ENCODE data around the gene RAP1B. TPM values are rescaled to one million over a fixed set of nuclear protein-coding genes. Genes with fewer than 3 reads are reported as not detected.

The RAP1B gene
- total and polyA plus RNA-seq, 2 experiments from 2014 or later = 275 to 353 TPM

DNA sequence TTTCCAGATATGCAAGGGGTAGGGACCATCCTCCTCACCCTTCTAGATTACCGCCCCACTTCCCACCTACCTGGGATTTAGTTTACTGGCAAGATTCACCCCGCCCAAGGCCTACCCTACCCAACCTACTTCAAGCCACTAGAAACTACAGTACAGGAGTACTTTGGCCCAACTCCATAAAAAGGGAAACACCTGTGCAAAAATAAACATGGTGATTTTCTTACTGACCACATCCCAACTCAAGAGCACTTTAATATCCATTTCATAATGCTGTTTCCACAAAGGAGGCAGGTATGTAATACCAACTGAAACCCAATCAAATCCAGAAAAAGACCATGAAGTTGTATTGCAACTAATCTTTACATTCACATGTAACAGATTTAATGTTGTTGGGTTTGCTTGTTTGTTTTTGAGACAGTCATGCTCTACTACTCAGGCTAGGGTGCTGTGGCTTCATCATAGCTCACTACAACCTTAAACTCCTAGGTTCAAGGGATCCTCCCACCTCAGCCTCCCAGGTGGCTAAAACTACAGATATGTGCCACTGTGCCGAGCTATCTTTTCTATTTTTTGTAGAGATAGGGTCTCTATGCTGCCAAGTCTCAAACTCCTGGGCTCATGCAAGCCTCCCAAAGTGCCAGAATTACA lies 41.7 kb upstream of the RAP1B start:
- H3K9ac ChIP-seq = no peak overlapping the region
- WGBS, 2 experiments (ENCODE audit: low coverage in 1 of 2, low lambda C conversion rate in 2 of 2, missing lambda C conversion rate in 2 of 2) = 94 to 100% methylated on average over 3 of the region's 3 CpGs

GRCh38 chr12:68572661-68573060 lies 38.0 kb upstream of the RAP1B start:
- H3K4me1 ChIP-seq (ENCODE audit: insufficient read depth) = peaks cover 9% of the 10 kb centered on the region; the same call in 1 of the 2 replicates
- H3K4me3 ChIP-seq = no peak overlapping the region
- H3K9me2 ChIP-seq (ENCODE audit: insufficient read depth) = no peaks in the 10 kb centered on the region
- no peak for TF ChIP-seq EZH2 (IDR thresholded peaks at IDR 0.05; ENCODE audit: insufficient read depth, poor library complexity, severe bottlenecking)
- TF ChIP-seq EZH2phosphoT487 (IDR thresholded peaks at IDR 0.05; ENCODE audit: insufficient read depth, low read depth) = no peak
- no peaks in the 10 kb centered on the region for H3K27me3 ChIP-seq (replicated peaks; ENCODE audit: insufficient read depth)
- H4K20me1 ChIP-seq (ENCODE audit: insufficient read depth) = no peaks in the 10 kb centered on the region
- 45 to 46% methylated on average over 2 of the region's 2 CpGs for WGBS, 2 experiments (ENCODE audit: low coverage in 1 of 2, low lambda C conversion rate in 2 of 2, missing lambda C conversion rate in 2 of 2)
- peak; percentile 31 for DNase-seq
- H3F3A ChIP-seq (ENCODE audit: insufficient read depth) = peaks cover 11% of the 10 kb centered on the region
- in situ Hi-C loops (cut with MboI) = no loop called here
- H3K9me3 ChIP-seq (ENCODE audit: low read depth) = no peaks in the 10 kb centered on the region
- H3K4me2 ChIP-seq (ENCODE audit: unreplicated experiment) = no peak overlapping the region
- H3K27ac ChIP-seq = no peak overlapping the region
- no peak overlapping the region for H3K9ac ChIP-seq
- H2AFZ ChIP-seq = no peak overlapping the region
- no peaks in the 10 kb centered on the region for H3K79me2 ChIP-seq (ENCODE audit: insufficient read depth)
- H3K36me3 ChIP-seq (ENCODE audit: low read depth) = no peaks in the 10 kb centered on the region

More for the DNA sequence above, 41.7 kb upstream of the RAP1B start:
- no peak overlapping the region for H2AFZ ChIP-seq
- H3K27ac ChIP-seq = no peak overlapping the region
- no peak overlapping the region for H3K4me2 ChIP-seq (ENCODE audit: unreplicated experiment)
- no peaks in the 10 kb centered on the region for H4K20me1 ChIP-seq (ENCODE audit: insufficient read depth)
- in situ Hi-C loops (cut with MboI) = no loop called here
- H3K4me3 ChIP-seq = no peak overlapping the region
- H3K27me3 ChIP-seq (replicated peaks; ENCODE audit: insufficient read depth) = no peaks in the 10 kb centered on the region
- peaks cover 26% of the 10 kb centered on the region for H3K4me1 ChIP-seq (ENCODE audit: insufficient read depth)
- DNase-seq = no peak
- no peaks in the 10 kb centered on the region for H3K79me2 ChIP-seq (ENCODE audit: insufficient read depth)
- no peaks in the 10 kb centered on the region for H3K9me3 ChIP-seq (ENCODE audit: low read depth)
- H3F3A ChIP-seq (ENCODE audit: insufficient read depth) = peaks cover 30% of the 10 kb centered on the region
- TF ChIP-seq EZH2 (IDR thresholded peaks at IDR 0.05; ENCODE audit: insufficient read depth, poor library complexity, severe bottlenecking) (no peak), EZH2phosphoT487 (IDR thresholded peaks at IDR 0.05; ENCODE audit: insufficient read depth, low read depth) (no peak)
- no peaks in the 10 kb centered on the region for H3K36me3 ChIP-seq (ENCODE audit: low read depth)
- no peaks in the 10 kb centered on the region for H3K9me2 ChIP-seq (ENCODE audit: insufficient read depth)

DNA sequence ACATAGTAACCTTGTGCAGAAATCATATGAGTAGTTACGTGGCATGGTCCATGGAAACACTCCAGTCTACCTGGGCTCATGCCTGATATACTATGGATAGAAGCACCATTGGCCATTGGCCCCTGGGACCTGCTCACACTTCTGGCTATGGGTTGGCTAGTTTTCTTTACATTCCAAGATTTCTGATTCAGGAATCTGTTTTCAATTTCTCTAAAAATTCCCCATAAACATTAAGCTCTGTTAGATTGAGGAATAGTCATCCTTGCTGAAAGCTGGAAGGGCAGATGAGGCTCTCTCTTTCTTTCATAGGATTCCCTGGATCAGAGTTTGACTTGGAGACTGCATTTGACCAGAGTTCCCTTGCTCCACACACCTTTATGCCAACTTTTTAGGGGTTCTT lies 37.3 kb upstream of the RAP1B start:
- no peaks in the 10 kb centered on the region for H3K9me3 ChIP-seq (ENCODE audit: low read depth)
- no peaks in the 10 kb centered on the region for H3K9me2 ChIP-seq (ENCODE audit: insufficient read depth)
- no peak for DNase-seq
- no peak overlapping the region for H3K9ac ChIP-seq
- no peak overlapping the region for H3K4me3 ChIP-seq
- 96 to 100% methylated on average over 1 of the region's 1 CpG for WGBS, 2 experiments (ENCODE audit: low coverage in 1 of 2, low lambda C conversion rate in 2 of 2, missing lambda C conversion rate in 2 of 2)
- no peaks in the 10 kb centered on the region for H4K20me1 ChIP-seq (ENCODE audit: insufficient read depth)
- no peak overlapping the region for H3K27ac ChIP-seq
- peaks cover 11% of the 10 kb centered on the region for H3F3A ChIP-seq (ENCODE audit: insufficient read depth)
- H3K27me3 ChIP-seq (replicated peaks; ENCODE audit: insufficient read depth) = no peaks in the 10 kb centered on the region
- no peak overlapping the region for H3K4me2 ChIP-seq (ENCODE audit: unreplicated experiment)
- TF ChIP-seq EZH2phosphoT487 (IDR thresholded peaks at IDR 0.05; ENCODE audit: insufficient read depth, low read depth) = no peak
- no peak for TF ChIP-seq EZH2 (IDR thresholded peaks at IDR 0.05; ENCODE audit: insufficient read depth, poor library complexity, severe bottlenecking)
- H3K79me2 ChIP-seq (ENCODE audit: insufficient read depth) = no peaks in the 10 kb centered on the region
- H3K4me1 ChIP-seq (ENCODE audit: insufficient read depth) = peaks cover 9% of the 10 kb centered on the region; the same call in 1 of the 2 replicates
- H3K36me3 ChIP-seq (ENCODE audit: low read depth) = no peaks in the 10 kb centered on the region
- in situ Hi-C loops (cut with MboI) = no loop called here
- no peak overlapping the region for H2AFZ ChIP-seq

DNA sequence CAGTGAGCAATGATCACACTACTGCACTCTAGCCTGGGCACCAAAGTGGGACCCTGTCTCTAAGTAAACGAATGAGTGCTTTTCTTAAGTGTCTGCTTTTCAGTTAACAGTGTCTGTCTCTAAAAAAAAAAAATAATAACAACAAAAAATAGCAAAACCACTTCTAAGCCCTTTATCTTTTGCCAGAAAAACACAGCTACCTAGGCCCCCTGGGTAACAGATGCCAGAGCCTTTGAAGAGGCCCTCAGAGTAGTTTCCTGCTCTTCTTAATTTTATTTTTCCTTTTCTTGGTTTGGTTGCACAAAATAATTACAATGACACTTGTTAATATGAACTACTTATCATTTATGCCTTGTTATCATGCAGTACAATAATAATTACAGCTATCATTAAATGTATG lies 32.8 kb upstream of the RAP1B start:
- Histone ChIP-seq H3K4me3 (no peak overlapping the region), H4K20me1 (ENCODE audit: insufficient read depth) (no peaks in the 10 kb centered on the region), H3K79me2 (ENCODE audit: insufficient read depth) (no peaks in the 10 kb centered on the region), H3K9ac (no peak overlapping the region), H3K27me3 (replicated peaks; ENCODE audit: insufficient read depth) (no peaks in the 10 kb centered on the region), H3K4me2 (ENCODE audit: unreplicated experiment) (no peak overlapping the region), H3K36me3 (ENCODE audit: low read depth) (no peaks in the 10 kb centered on the region), H2AFZ (no peak overlapping the region), H3K9me3 (ENCODE audit: low read depth) (no peaks in the 10 kb centered on the region), H3K27ac (no peak overlapping the region), H3K4me1 (ENCODE audit: insufficient read depth) (peaks cover 5% of the 10 kb centered on the region; the same call in 1 of the 2 replicates), H3F3A (ENCODE audit: insufficient read depth) (peaks cover under 1% of the 10 kb centered on the region; the same call in 1 of the 2 replicates), H3K9me2 (ENCODE audit: insufficient read depth) (no peaks in the 10 kb centered on the region)
- in situ Hi-C loops (cut with MboI) = no loop called here
- 80 to 88% methylated on average over 1 of the region's 1 CpG for WGBS, 2 experiments (ENCODE audit: low coverage in 1 of 2, low lambda C conversion rate in 2 of 2, missing lambda C conversion rate in 2 of 2)
- DNase-seq = no peak
- no peak for TF ChIP-seq EZH2phosphoT487 (IDR thresholded peaks at IDR 0.05; ENCODE audit: insufficient read depth, low read depth)
